CD14-positive monocyte (primary cell): ENCODE data around the gene WDR20. TPM values are rescaled to one million over a fixed set of nuclear protein-coding genes. Genes with fewer than 3 reads are reported as not detected.

Source experiments
- DNase-seq, 3 donors: peaks; one replicate each; pipeline ENCODE4 v3.0.0-alpha.2; 2011 to 2022
- H2AFZ ChIP-seq: 2 replicates; pipeline ENCODE4 v1.6.0; 2012; ENCODE audit warnings: mild to moderate bottlenecking, low read depth, low read length, inconsistent platforms; ENCODE audit not compliant: insufficient read depth, poor library complexity, severe bottlenecking
- H3K27ac ChIP-seq, 2 donors: 1 replicate in 1 of 2; 2 replicates in 1 of 2; pipeline ENCODE4 v1.5.1; 2012 to 2013; ENCODE audit warnings: low read length in 2 of 2, control low read depth in 1 of 2, inconsistent platforms in 1 of 2, low read depth in 1 of 2, mild to moderate bottlenecking in 1 of 2
- H3K27me3 ChIP-seq, 2 donors: one replicate each; pipeline versions ENCODE4 v1.6.0 to v1.6.1; 2011 to 2013; ENCODE audit warnings: low read length in 2 of 2; ENCODE audit not compliant: control insufficient read depth in 2 of 2, insufficient read depth in 2 of 2
- H3K36me3 ChIP-seq, 2 donors: replicated peaks in 1 of 2; 1 replicate in 1 of 2; 2 replicates in 1 of 2; pipeline versions ENCODE4 v1.5.1 to v1.6.1; 2012 to 2013; ENCODE audit warnings: low read length in 2 of 2, control low read depth in 1 of 2, inconsistent platforms in 1 of 2, mild to moderate bottlenecking in 1 of 2; ENCODE audit not compliant: insufficient read depth in 2 of 2, control insufficient read depth in 1 of 2
- H3K4me1 ChIP-seq, 2 donors: 1 replicate in 1 of 2; 2 replicates in 1 of 2; pipeline versions ENCODE4 v1.5.1 to v1.6.1; 2012 to 2013; ENCODE audit warnings: low read length in 2 of 2, control low read depth in 1 of 2, inconsistent platforms in 1 of 2, mild to moderate bottlenecking in 1 of 2, moderate library complexity in 1 of 2; ENCODE audit not compliant: insufficient read depth in 2 of 2, control insufficient read depth in 1 of 2
- H3K4me2 ChIP-seq: replicated peaks from 2 replicates; pipeline ENCODE3; 2012; ENCODE audit warnings: low read length, moderate library complexity, mild to moderate bottlenecking; ENCODE audit not compliant: poor library complexity, severe bottlenecking; ENCODE audit errors: extremely low read depth
- H3K4me3 ChIP-seq, 3 experiments: fragments of 200-600 bp in 1 of 3; sonication (generic) in 1 of 3; replicated peaks in 1 of 3; 1 replicate in 2 of 3; 2 replicates in 1 of 3; pipeline ENCODE4 v1.5.1; 2011 to 2013; ENCODE audit warnings: low read length in 3 of 3, mild to moderate bottlenecking in 3 of 3, control low read depth in 2 of 3, low read depth in 2 of 3, inconsistent platforms in 1 of 3, moderate library complexity in 1 of 3
- H3K79me2 ChIP-seq: 2 replicates; pipeline ENCODE4 v1.6.0; 2012; ENCODE audit warnings: mild to moderate bottlenecking, control low read depth, inconsistent platforms, low read length, moderate library complexity; ENCODE audit not compliant: insufficient read depth
- H3K9ac ChIP-seq: 2 replicates; pipeline ENCODE4 v1.6.0; 2017; ENCODE audit warnings: low read length, mild to moderate bottlenecking; ENCODE audit not compliant: insufficient read depth, poor library complexity, severe bottlenecking
- H3K9me3 ChIP-seq, 2 donors: replicated peaks in 1 of 2; 1 replicate in 1 of 2; 2 replicates in 1 of 2; pipeline versions ENCODE4 v1.5.1 to v1.6.1; 2012 to 2013; ENCODE audit warnings: low read length in 2 of 2, control low read depth in 1 of 2; ENCODE audit not compliant: control insufficient read depth in 1 of 2, insufficient read depth in 1 of 2
- H4K20me1 ChIP-seq: 2 replicates; pipeline ENCODE4 v1.6.0; 2012; ENCODE audit warnings: mild to moderate bottlenecking, low read length, control low read depth, moderate library complexity; ENCODE audit not compliant: insufficient read depth
- H3K27ac Mint-ChIP-seq, 7 donors: one replicate each; pipeline ENCODE4 v1.8.0; 2020; ENCODE audit warnings: mild to moderate bottlenecking in 7 of 7, mixed read lengths in 7 of 7, moderate library complexity in 6 of 7, inconsistent platforms in 2 of 7
- H3K27me3 Mint-ChIP-seq, 3 donors: one replicate each; pipeline ENCODE4 v1.8.0; 2021 to 2022; ENCODE audit warnings: low read depth in 3 of 3, mild to moderate bottlenecking in 3 of 3, mixed read lengths in 3 of 3, moderate library complexity in 3 of 3, inconsistent platforms in 1 of 3
- H3K36me3 Mint-ChIP-seq, 2 donors: one replicate each; pipeline ENCODE4 v1.8.0; 2020; ENCODE audit warnings: mixed read lengths in 2 of 2, inconsistent platforms in 1 of 2, mild to moderate bottlenecking in 1 of 2
- H3K4me1 Mint-ChIP-seq: one replicate; pipeline ENCODE4 v1.8.0; 2020; ENCODE audit warnings: mild to moderate bottlenecking, mixed read lengths
- H3K4me3 Mint-ChIP-seq, 2 donors: one replicate each; pipeline ENCODE4 v1.8.0; 2020; ENCODE audit warnings: mild to moderate bottlenecking in 2 of 2, mixed read lengths in 2 of 2, moderate library complexity in 1 of 2
- H3K9me3 Mint-ChIP-seq, 7 donors: one replicate each; pipeline ENCODE4 v1.8.0; 2020 to 2022; ENCODE audit warnings: mixed read lengths in 7 of 7, mild to moderate bottlenecking in 6 of 7, moderate library complexity in 6 of 7, inconsistent platforms in 2 of 7
- WGBS: methylation state at CpG from one replicate; pipeline ENCODE4 v1.1.5; 2013; ENCODE audit warnings: missing lambda C conversion rate; ENCODE audit not compliant: insufficient coverage; 5-methylcytosine and 5-hydroxymethylcytosine counted together
- intact Hi-C, 2 donors: fragments of 100-400 bp; cut with micrococcal nuclease; formaldehyde crosslinking; loops; one replicate each; pipeline versions ENCODE4 v1.15.0 to v1.15.1; 2023
- polyA plus RNA-seq, 3 donors: library from polyadenylated mRNA; depleted of rRNA in 1 of 3; unstranded in 2 of 3; stranded (reverse) in 1 of 3; fragments of 300-500 nt in 2 of 3; fragments of >200 nt in 1 of 3; fragmentation: Illumina TruSeq in 2 of 3; gene quantifications; 1 replicate in 2 of 3; 2 replicates in 1 of 3; pipeline ENCODE4 v1.2.3, GENCODE V29; 2012 to 2021
- TF ChIP-seq, protein P1 (sequence below): fragments of 200-600 bp; IDR thresholded peaks from one replicate; pipeline ENCODE4 v1.8.0; 2022; ENCODE audit warnings: antibody characterized with exemption, mild to moderate bottlenecking

WDR20 gene
- polyA plus RNA-seq, 3 donors, result 7.4 to 13.3 (median 9.0) TPM

DNA sequence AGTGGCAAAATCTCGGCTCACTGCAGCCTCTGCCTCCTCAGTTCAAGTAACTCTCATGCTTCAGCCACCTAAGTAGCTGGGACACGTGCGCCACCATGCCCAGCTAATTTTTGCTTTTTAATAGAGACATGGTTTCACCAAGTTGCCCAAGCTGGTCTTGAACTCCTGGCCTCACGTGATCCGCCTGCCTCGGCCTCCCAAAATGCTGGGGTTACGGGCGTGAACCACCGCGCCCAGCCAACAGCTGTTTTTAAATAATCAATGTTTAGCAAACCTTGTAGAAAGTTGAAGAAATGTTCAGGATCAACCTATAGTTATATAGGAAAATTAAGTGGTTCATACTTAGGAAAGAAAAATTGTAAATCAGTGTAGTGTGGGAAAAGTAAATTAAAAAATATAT lies 46.9 kb upstream of the WDR20 start:
- TF ChIP-seq, protein P1, sequence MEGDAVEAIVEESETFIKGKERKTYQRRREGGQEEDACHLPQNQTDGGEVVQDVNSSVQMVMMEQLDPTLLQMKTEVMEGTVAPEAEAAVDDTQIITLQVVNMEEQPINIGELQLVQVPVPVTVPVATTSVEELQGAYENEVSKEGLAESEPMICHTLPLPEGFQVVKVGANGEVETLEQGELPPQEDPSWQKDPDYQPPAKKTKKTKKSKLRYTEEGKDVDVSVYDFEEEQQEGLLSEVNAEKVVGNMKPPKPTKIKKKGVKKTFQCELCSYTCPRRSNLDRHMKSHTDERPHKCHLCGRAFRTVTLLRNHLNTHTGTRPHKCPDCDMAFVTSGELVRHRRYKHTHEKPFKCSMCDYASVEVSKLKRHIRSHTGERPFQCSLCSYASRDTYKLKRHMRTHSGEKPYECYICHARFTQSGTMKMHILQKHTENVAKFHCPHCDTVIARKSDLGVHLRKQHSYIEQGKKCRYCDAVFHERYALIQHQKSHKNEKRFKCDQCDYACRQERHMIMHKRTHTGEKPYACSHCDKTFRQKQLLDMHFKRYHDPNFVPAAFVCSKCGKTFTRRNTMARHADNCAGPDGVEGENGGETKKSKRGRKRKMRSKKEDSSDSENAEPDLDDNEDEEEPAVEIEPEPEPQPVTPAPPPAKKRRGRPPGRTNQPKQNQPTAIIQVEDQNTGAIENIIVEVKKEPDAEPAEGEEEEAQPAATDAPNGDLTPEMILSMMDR, result no peak
- Histone ChIP-seq H3K9me3 (no peaks in the 10 kb centered on the region), H3K9ac (no peak overlapping the region), H3K4me1 (peaks cover 12 to 14% of the 10 kb centered on the region in 2 donors), H3K36me3 (no peaks in the 10 kb centered on the region), H3K27me3 (peaks cover 0 to 9% of the 10 kb centered on the region in 2 donors), H3K4me3 (no peak overlapping the region), H3K27ac (no peak overlapping the region), H3K4me2 (no peak overlapping the region), H4K20me1 (no peaks in the 10 kb centered on the region), H3K79me2 (peaks cover 2% of the 10 kb centered on the region), H2AFZ (no peak overlapping the region)
- DNase-seq, result no peak
- peaks cover 0 to 4% of the 10 kb centered on the region in 2 donors for H3K36me3 Mint-ChIP-seq
- peaks cover 9 to 19% (median 15%) of the 10 kb centered on the region in 3 donors for H3K27me3 Mint-ChIP-seq
- H3K4me1 Mint-ChIP-seq, result peaks cover 26% of the 10 kb centered on the region
- 85% methylated on average over 6 of the region's 10 CpGs for WGBS
- intact Hi-C loops, result loop anchor here in 1 of 2 donors (10.0 kb wide), 1 partner anchor 48 kb away; no protein-coding TSS in a partner anchor
- H3K4me3 Mint-ChIP-seq, result no peak overlapping the region
- peaks cover 0 to 5% (median 0%) of the 10 kb centered on the region in 7 donors for H3K9me3 Mint-ChIP-seq
- H3K27ac Mint-ChIP-seq, result no peak overlapping the region

DNA sequence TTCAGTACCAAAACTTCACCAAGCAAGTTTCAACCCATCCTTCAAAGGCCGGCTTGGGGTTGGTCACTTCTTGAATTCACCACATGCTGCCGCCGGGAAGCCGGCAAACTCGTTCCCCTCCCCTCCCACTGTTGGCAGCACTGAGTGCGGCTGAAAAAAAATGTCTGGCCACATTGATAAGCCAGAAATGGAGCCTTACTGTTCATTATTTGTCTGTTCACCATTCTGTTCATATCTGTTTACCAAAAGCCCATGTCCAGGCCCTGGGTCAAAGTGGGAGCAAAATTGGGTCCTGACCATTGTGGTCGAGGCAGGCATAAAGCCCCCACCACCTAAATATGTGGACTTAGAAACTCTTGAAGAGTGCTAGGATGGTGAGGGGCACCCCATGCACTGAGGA lies 45.6 kb upstream of the WDR20 start:
- H3K4me3 Mint-ChIP-seq, result no peak overlapping the region
- Histone ChIP-seq H2AFZ (no peak overlapping the region), H3K4me2 (no peak overlapping the region), H4K20me1 (no peaks in the 10 kb centered on the region), H3K27ac (no peak overlapping the region), H3K4me3 (no peak overlapping the region), H3K9ac (no peak overlapping the region), H3K4me1 (peaks cover 0 to under 1% of the 10 kb centered on the region in 2 donors), H3K27me3 (peaks cover 0 to 9% of the 10 kb centered on the region in 2 donors), H3K79me2 (no peaks in the 10 kb centered on the region), H3K9me3 (no peaks in the 10 kb centered on the region), H3K36me3 (no peaks in the 10 kb centered on the region)
- H3K27me3 Mint-ChIP-seq, result peaks cover 9 to 22% (median 11%) of the 10 kb centered on the region in 3 donors
- intact Hi-C loops, result loop anchor here in 1 of 2 donors (10.0 kb wide), 1 partner anchor 49 kb away; no protein-coding TSS in a partner anchor
- H3K27ac Mint-ChIP-seq, result no peak overlapping the region
- no peak for DNase-seq
- peaks cover 0 to 5% (median 0%) of the 10 kb centered on the region in 7 donors for H3K9me3 Mint-ChIP-seq
- H3K4me1 Mint-ChIP-seq, result peaks cover 14% of the 10 kb centered on the region
- TF ChIP-seq, protein P1, result no peak
- peaks cover 0 to 4% of the 10 kb centered on the region in 2 donors for H3K36me3 Mint-ChIP-seq
- 36% methylated on average over 4 of the region's 7 CpGs for WGBS
